ENCODE data around the gene BCKDHA.

Gene BCKDHA

DNA sequence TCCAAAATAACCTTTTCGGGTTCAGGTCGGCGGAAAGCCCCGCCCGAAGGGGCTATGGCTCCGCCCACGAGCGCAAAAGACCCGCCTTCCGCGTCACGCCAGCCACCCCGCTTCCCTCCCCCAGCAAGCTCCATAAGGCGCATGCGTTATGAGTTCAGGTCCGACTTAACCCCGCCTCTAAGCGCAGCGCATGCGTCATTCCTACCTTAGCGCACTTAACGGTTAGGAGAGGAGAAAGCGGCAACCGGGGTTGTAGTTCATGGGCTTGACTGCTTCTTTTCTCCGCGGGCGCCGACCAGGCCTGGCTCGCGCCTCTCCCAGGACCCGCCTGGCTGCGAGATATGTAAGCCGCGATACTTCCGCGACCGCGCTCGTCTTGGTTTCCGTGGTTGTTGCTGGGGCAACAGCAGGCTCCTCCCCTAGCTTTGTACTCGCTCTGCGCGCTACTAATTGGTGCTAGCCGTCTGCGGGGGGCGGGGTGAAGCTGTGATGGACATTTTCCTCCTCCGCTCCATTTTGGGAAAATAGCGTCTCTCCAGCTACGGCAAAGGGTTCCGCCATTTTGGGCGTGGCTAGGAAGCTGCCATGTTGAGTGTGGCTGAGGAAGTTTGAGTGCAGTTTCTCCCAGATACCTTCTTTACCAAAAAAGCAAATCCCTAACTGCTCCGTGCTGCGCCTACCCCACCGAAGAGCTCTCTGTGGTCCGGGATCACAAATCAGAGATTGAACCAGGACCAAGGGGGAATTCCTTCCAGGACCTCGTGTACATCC is 33.7 kb upstream of the BCKDHA start, which contains the start of gene B9D2:
B9D2 (minus strand) TSS at position 397 of the 771 bp plus-strand sequence. CDS start 630 bp downstream, outside the sequence.
- Histone ChIP-seq H4K8ac (ENCODE audit: low read depth, low read length) (no peak within 1 kb of the TSS), H2BK12ac (ENCODE audit: low read length) (no peak within 1 kb of the TSS), H3K4me2 (ENCODE audit: insufficient read depth, low read length, poor library complexity, severe bottlenecking) (peak within 1 kb of the TSS; percentile 88), H3K23ac (ENCODE audit: low read depth, low read length, poor library complexity) (no peak within 1 kb of the TSS), H3K4ac (ENCODE audit: low read length) (peak within 1 kb of the TSS; percentile 69), H2BK120ac (ENCODE audit: low read depth, low read length) (no peak within 1 kb of the TSS), H3K9ac (ENCODE audit: low read depth, low read length, poor library complexity) (peak within 1 kb of the TSS; percentile 91), H3K4me1 (ENCODE audit: control insufficient read depth in 2 of 2, insufficient read depth in 1 of 2, low read depth in 1 of 2, low read length in 2 of 2) (peaks cover 4 to 5% of the 10 kb centered on the region in 2 donors), H3K18ac (ENCODE audit: low read length) (peak within 1 kb of the TSS; percentile 99), H4K91ac (ENCODE audit: low read depth, low read length, poor library complexity) (no peak within 1 kb of the TSS), H2AFZ (ENCODE audit: low read length) (peak within 1 kb of the TSS; percentile 94), H3K79me1 (ENCODE audit: low read depth, low read length) (peaks cover 8% of the 10 kb centered on the region), H2BK5ac (ENCODE audit: low read length) (peak within 1 kb of the TSS; percentile 17), H3K9me3 (replicated peaks in 1 of 2; ENCODE audit: control insufficient read depth in 2 of 2, insufficient read depth in 1 of 2, low read depth in 1 of 2, low read length in 2 of 2) (no peaks in the 10 kb centered on the region), H3K36me3 (replicated peaks in 1 of 2; ENCODE audit: control insufficient read depth in 2 of 2, insufficient read depth in 2 of 2, low read length in 2 of 2) (peaks cover 0 to 16% of the 10 kb centered on the region in 2 donors), H2AK5ac (ENCODE audit: low read depth, low read length) (peak within 1 kb of the TSS; percentile 41), H3K27me3 (ENCODE audit: control insufficient read depth in 3 of 3, insufficient read depth in 3 of 3, low read depth in 1 of 3, low read length in 3 of 3) (no peaks in the 10 kb centered on the region), H3K4me3 (ENCODE audit: low read length in 2 of 2) (peak within 1 kb of the TSS; percentile 75 to 83), H3K27ac (replicated peaks; ENCODE audit: low read length) (peak within 1 kb of the TSS; percentile 87), H3K14ac (ENCODE audit: low read length) (no peak within 1 kb of the TSS), H2BK15ac (ENCODE audit: low read length) (peak within 1 kb of the TSS; percentile 7)
- WGBS, 2 donors (ENCODE audit: extremely low coverage in 2 of 2, insufficient read length in 2 of 2, insufficient replicate concordance in 1 of 2), result no CpG with 5 or more reads among the region's 56 CpGs
- peak; percentile 98 for DNase-seq (ENCODE audit: low spot score)

DNA sequence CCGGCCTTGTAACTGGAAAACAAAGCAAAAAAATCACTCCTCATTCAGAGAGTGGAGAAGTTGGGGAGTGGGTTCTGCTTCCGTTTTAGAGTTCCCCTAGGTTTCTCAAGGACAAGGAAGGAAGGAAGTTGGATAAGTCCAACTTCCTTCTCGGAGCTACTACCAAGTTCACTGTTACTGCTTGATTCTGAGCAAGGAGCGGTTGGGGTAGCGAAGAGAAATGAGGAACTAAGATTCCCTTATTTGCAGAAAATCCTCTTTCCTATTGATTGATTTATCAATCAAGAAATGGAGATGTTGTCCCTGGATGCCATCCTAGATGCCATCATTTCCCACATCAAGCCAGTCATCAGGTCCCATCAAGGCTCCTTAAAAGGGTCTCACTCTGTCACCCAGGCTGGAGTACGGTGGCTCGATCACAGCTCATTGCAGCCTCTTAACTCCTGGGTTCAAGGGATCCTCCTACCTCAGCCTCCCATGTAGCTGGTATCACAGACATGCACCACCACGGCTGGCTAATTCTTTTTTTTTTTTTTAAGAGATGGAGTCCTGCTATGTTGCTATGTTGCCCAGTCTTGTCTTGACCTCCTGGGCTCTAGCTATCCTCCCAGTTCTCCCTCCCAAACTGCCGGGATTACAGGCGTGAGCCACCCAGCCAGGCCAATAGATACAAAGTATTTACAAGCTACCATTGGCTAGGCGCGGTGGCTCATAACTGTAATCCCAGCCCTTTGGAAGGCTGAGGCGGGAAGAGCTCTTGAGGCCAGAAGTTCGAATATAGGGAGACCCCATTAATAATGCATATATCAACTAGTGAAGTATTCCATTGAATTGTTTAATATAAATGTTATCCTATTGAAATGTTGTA is 32.9 kb upstream of the BCKDHA start:
- peaks cover 0 to 16% of the 10 kb centered on the region in 2 donors for H3K36me3 ChIP-seq (replicated peaks in 1 of 2; ENCODE audit: control insufficient read depth in 2 of 2, insufficient read depth in 2 of 2, low read length in 2 of 2)
- peak overlapping the region; percentile 51 for H3K9ac ChIP-seq (ENCODE audit: low read depth, low read length, poor library complexity)
- no peak overlapping the region for H2BK12ac ChIP-seq (ENCODE audit: low read length)
- no CpG with 5 or more reads among the region's 14 CpGs for WGBS, 2 donors (ENCODE audit: extremely low coverage in 2 of 2, insufficient read length in 2 of 2, insufficient replicate concordance in 1 of 2)
- peak overlapping the region; percentile 6 for H3K18ac ChIP-seq (ENCODE audit: low read length)
- no peak overlapping the region for H3K4ac ChIP-seq (ENCODE audit: low read length)
- H3K23ac ChIP-seq (ENCODE audit: low read depth, low read length, poor library complexity), result no peak overlapping the region
- H3K4me2 ChIP-seq (ENCODE audit: insufficient read depth, low read length, poor library complexity, severe bottlenecking), result peak overlapping the region; percentile 45
- H4K91ac ChIP-seq (ENCODE audit: low read depth, low read length, poor library complexity), result no peak overlapping the region
- no peak overlapping the region for H2BK120ac ChIP-seq (ENCODE audit: low read depth, low read length)
- no peak overlapping the region for H2BK5ac ChIP-seq (ENCODE audit: low read length)
- no peak overlapping the region for H4K8ac ChIP-seq (ENCODE audit: low read depth, low read length)
- peak overlapping the region; percentile 75 to 83 for H3K4me3 ChIP-seq (ENCODE audit: low read length in 2 of 2)
- H2AFZ ChIP-seq (ENCODE audit: low read length), result peak overlapping the region; percentile 94
- peaks cover 4 to 5% of the 10 kb centered on the region in 2 donors for H3K4me1 ChIP-seq (ENCODE audit: control insufficient read depth in 2 of 2, insufficient read depth in 1 of 2, low read depth in 1 of 2, low read length in 2 of 2)
- no peak overlapping the region for H2BK15ac ChIP-seq (ENCODE audit: low read length)
- peaks cover 8% of the 10 kb centered on the region for H3K79me1 ChIP-seq (ENCODE audit: low read depth, low read length)
- no peak for DNase-seq (ENCODE audit: low spot score)
- H3K9me3 ChIP-seq (replicated peaks in 1 of 2; ENCODE audit: control insufficient read depth in 2 of 2, insufficient read depth in 1 of 2, low read depth in 1 of 2, low read length in 2 of 2), result no peaks in the 10 kb centered on the region
- peak overlapping the region; percentile 20 for H3K27ac ChIP-seq (replicated peaks; ENCODE audit: low read length)
- no peaks in the 10 kb centered on the region for H3K27me3 ChIP-seq (ENCODE audit: control insufficient read depth in 3 of 3, insufficient read depth in 3 of 3, low read depth in 1 of 3, low read length in 3 of 3)
- no peak overlapping the region for H3K14ac ChIP-seq (ENCODE audit: low read length)
- no peak overlapping the region for H2AK5ac ChIP-seq (ENCODE audit: low read depth, low read length)

DNA sequence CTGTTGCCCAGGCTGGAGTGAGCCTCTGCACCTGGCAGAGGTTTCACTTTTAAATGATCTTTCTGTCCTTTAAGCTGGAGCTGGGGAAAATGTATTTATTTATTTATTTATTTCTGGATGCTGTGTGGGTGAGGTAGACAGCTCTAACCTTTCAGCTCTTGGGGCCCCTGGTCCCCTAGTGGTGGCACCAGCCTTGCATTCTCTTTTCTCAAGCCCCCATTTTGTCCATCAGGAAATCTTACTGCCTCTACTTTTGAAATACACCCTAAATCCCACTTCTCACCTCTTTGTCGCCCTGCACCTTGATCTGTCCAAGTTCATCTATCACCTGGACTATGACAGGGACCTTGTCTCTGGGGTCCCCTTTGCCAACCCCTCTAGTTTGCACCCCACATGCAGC is 31.5 kb upstream of the BCKDHA start:
- Histone ChIP-seq H3K4me1 (ENCODE audit: control insufficient read depth in 2 of 2, insufficient read depth in 1 of 2, low read depth in 1 of 2, low read length in 2 of 2) (peaks cover 4 to 5% of the 10 kb centered on the region in 2 donors), H3K9ac (ENCODE audit: low read depth, low read length, poor library complexity) (no peak overlapping the region), H2AFZ (ENCODE audit: low read length) (no peak overlapping the region), H3K9me3 (replicated peaks in 1 of 2; ENCODE audit: control insufficient read depth in 2 of 2, insufficient read depth in 1 of 2, low read depth in 1 of 2, low read length in 2 of 2) (no peaks in the 10 kb centered on the region), H3K4me2 (ENCODE audit: insufficient read depth, low read length, poor library complexity, severe bottlenecking) (no peak overlapping the region), H3K23ac (ENCODE audit: low read depth, low read length, poor library complexity) (no peak overlapping the region), H3K27me3 (ENCODE audit: control insufficient read depth in 3 of 3, insufficient read depth in 3 of 3, low read depth in 1 of 3, low read length in 3 of 3) (no peaks in the 10 kb centered on the region), H2BK120ac (ENCODE audit: low read depth, low read length) (no peak overlapping the region), H4K91ac (ENCODE audit: low read depth, low read length, poor library complexity) (no peak overlapping the region), H3K4ac (ENCODE audit: low read length) (no peak overlapping the region), H3K14ac (ENCODE audit: low read length) (no peak overlapping the region), H2AK5ac (ENCODE audit: low read depth, low read length) (no peak overlapping the region), H2BK5ac (ENCODE audit: low read length) (no peak overlapping the region), H3K79me1 (ENCODE audit: low read depth, low read length) (peaks cover 8% of the 10 kb centered on the region), H3K27ac (replicated peaks; ENCODE audit: low read length) (no peak overlapping the region), H2BK15ac (ENCODE audit: low read length) (no peak overlapping the region), H2BK12ac (ENCODE audit: low read length) (no peak overlapping the region), H4K8ac (ENCODE audit: low read depth, low read length) (no peak overlapping the region), H3K36me3 (replicated peaks in 1 of 2; ENCODE audit: control insufficient read depth in 2 of 2, insufficient read depth in 2 of 2, low read length in 2 of 2) (peaks cover 0 to 13% of the 10 kb centered on the region in 2 donors), H3K4me3 (ENCODE audit: low read length in 2 of 2) (no peak overlapping the region), H3K18ac (ENCODE audit: low read length) (no peak overlapping the region)
- no peak for DNase-seq (ENCODE audit: low spot score)
- WGBS, 2 donors (ENCODE audit: extremely low coverage in 2 of 2, insufficient read length in 2 of 2, insufficient replicate concordance in 1 of 2), result no CpG with 5 or more reads among the region's 1 CpG

DNA sequence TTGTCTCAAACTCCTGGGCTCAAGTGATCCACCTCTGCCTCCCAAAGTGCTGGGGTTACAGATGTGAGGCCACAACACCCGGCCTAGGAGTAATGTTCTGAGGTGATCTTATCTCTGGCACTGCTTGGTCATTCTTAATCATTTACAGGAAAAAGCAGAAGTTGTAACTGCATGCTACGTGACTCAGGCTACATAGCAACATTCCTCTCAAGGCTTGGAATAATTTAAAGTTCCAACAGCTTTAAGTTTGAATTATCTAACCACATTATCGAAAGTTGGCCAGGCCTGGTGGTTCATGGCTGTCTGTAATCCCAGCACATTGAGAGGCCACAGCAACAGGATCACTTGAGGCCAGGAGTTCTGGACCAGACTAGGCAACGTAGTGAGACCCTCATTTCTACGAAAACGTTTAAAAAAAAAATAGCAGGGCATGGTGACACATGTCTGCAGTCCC is 29.7 kb upstream of the BCKDHA start:
- no CpG with 5 or more reads among the region's 6 CpGs for WGBS, 2 donors (ENCODE audit: extremely low coverage in 2 of 2, insufficient read length in 2 of 2, insufficient replicate concordance in 1 of 2)
- Histone ChIP-seq H2BK12ac (ENCODE audit: low read length) (no peak overlapping the region), H3K79me1 (ENCODE audit: low read depth, low read length) (peaks cover 8% of the 10 kb centered on the region), H3K27ac (replicated peaks; ENCODE audit: low read length) (no peak overlapping the region), H3K27me3 (ENCODE audit: control insufficient read depth in 3 of 3, insufficient read depth in 3 of 3, low read depth in 1 of 3, low read length in 3 of 3) (no peaks in the 10 kb centered on the region), H3K23ac (ENCODE audit: low read depth, low read length, poor library complexity) (no peak overlapping the region), H3K9me3 (replicated peaks in 1 of 2; ENCODE audit: control insufficient read depth in 2 of 2, insufficient read depth in 1 of 2, low read depth in 1 of 2, low read length in 2 of 2) (no peaks in the 10 kb centered on the region), H4K91ac (ENCODE audit: low read depth, low read length, poor library complexity) (no peak overlapping the region), H3K9ac (ENCODE audit: low read depth, low read length, poor library complexity) (no peak overlapping the region), H3K4me1 (ENCODE audit: control insufficient read depth in 2 of 2, insufficient read depth in 1 of 2, low read depth in 1 of 2, low read length in 2 of 2) (peaks cover 4 to 5% of the 10 kb centered on the region in 2 donors), H3K4me2 (ENCODE audit: insufficient read depth, low read length, poor library complexity, severe bottlenecking) (no peak overlapping the region), H3K18ac (ENCODE audit: low read length) (no peak overlapping the region), H2AK5ac (ENCODE audit: low read depth, low read length) (no peak overlapping the region), H2BK15ac (ENCODE audit: low read length) (no peak overlapping the region), H3K36me3 (replicated peaks in 1 of 2; ENCODE audit: control insufficient read depth in 2 of 2, insufficient read depth in 2 of 2, low read length in 2 of 2) (peaks cover 0 to 8% of the 10 kb centered on the region in 2 donors), H2AFZ (ENCODE audit: low read length) (no peak overlapping the region), H3K4me3 (ENCODE audit: low read length in 2 of 2) (no peak overlapping the region), H3K14ac (ENCODE audit: low read length) (no peak overlapping the region), H3K4ac (ENCODE audit: low read length) (no peak overlapping the region), H2BK5ac (ENCODE audit: low read length) (no peak overlapping the region), H4K8ac (ENCODE audit: low read depth, low read length) (no peak overlapping the region), H2BK120ac (ENCODE audit: low read depth, low read length) (no peak overlapping the region)
- DNase-seq (ENCODE audit: low spot score), result no peak
